Large intestine (tissue), 3 donors: ENCODE measurements around the gene SP5. TPM values are rescaled to one million over a fixed set of nuclear protein-coding genes. Genes with fewer than 3 reads are reported as not detected.

Experiments used
- DNase-seq, 2 donors: peaks; one replicate each; pipeline versions ENCODE4 v3.0.0 to v3.0.0-alpha.2; 2013
- H3K27ac ChIP-seq: one replicate; pipeline ENCODE4 v1.5.1; 2013; ENCODE audit warnings: low read length
- H3K27me3 ChIP-seq: 2 replicates; pipeline ENCODE4 v1.6.1; 2013; ENCODE audit warnings: low read length; ENCODE audit not compliant: control insufficient read depth, insufficient read depth
- H3K36me3 ChIP-seq: 2 replicates; pipeline ENCODE4 v1.6.1; 2013; ENCODE audit warnings: low read length; ENCODE audit not compliant: control insufficient read depth, insufficient read depth
- H3K4me1 ChIP-seq: one replicate; pipeline ENCODE4 v1.6.1; 2013; ENCODE audit warnings: low read length; ENCODE audit not compliant: control insufficient read depth, insufficient read depth
- H3K4me3 ChIP-seq: one replicate; pipeline ENCODE4 v1.5.1; 2013; ENCODE audit warnings: low read length
- H3K9me3 ChIP-seq: one replicate; pipeline ENCODE4 v1.6.1; 2013; ENCODE audit warnings: mild to moderate bottlenecking, low read depth, low read length, moderate library complexity; ENCODE audit not compliant: control insufficient read depth
- WGBS: methylation state at CpG from one replicate; pipeline ENCODE4 v1.1.5; 2013; ENCODE audit warnings: low lambda C conversion rate; ENCODE audit not compliant: insufficient coverage; 5-methylcytosine and 5-hydroxymethylcytosine counted together
- polyA plus RNA-seq: library from polyadenylated mRNA; unstranded; fragments of 120-200 nt; gene quantifications from one replicate; pipeline ENCODE4 v1.2.1, GENCODE V29; 2013

Gene SP5
- polyA plus RNA-seq, 1 donor: 4.8 TPM

DNA sequence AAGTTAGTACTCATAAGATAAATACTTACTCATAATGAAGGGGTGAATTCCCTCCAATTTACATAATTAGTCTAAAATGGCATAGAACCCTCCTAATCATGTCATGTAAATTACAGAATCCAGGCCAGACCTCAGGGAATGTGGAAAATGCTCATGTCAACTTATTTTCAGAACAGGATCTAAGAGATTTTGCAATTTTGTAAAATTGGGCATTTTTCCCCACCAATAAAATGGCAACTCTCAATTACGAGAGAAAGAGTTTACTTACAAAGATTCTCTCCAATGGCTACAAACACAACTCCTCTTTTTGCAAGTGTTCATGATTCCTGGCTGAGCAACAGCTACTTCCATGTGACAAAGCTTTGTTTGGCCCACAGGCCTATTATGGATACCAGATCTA, 33.8 kb upstream of the SP5 start:
- H3K4me3 ChIP-seq: no peak overlapping the region
- no peaks in the 10 kb centered on the region for H3K36me3 ChIP-seq
- H3K27ac ChIP-seq: no peak overlapping the region
- no peaks in the 10 kb centered on the region for H3K4me1 ChIP-seq
- no peaks in the 10 kb centered on the region for H3K9me3 ChIP-seq
- no peaks in the 10 kb centered on the region for H3K27me3 ChIP-seq
- DNase-seq: no peak
- WGBS: 100% methylated on average over 1 of the region's 1 CpG

DNA sequence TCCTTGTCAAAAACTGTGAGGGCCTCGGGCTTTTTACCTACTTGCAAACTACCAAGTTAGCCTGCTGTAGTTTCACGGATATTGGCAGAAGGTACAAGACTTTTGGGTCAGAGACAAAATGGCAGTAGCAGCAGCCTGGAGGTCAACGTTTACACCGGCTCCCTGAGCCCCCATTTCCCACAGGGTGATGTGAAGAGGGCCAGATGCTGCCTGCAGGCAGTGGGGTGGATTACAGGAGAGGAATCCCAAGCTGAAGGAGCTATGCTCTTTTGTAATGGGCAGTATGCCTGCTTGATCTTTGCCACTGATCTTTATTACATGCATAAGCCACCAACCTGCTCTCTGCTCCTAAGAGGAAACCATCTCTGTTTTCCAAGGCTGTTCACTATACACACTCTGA, 29.5 kb upstream of the SP5 start:
- H3K27me3 ChIP-seq: no peaks in the 10 kb centered on the region
- H3K4me3 ChIP-seq: no peak overlapping the region
- WGBS: no CpG with 5 or more reads among the region's 4 CpGs
- H3K4me1 ChIP-seq: no peaks in the 10 kb centered on the region
- no peak for DNase-seq
- no peaks in the 10 kb centered on the region for H3K9me3 ChIP-seq
- no peaks in the 10 kb centered on the region for H3K36me3 ChIP-seq
- no peak overlapping the region for H3K27ac ChIP-seq

DNA sequence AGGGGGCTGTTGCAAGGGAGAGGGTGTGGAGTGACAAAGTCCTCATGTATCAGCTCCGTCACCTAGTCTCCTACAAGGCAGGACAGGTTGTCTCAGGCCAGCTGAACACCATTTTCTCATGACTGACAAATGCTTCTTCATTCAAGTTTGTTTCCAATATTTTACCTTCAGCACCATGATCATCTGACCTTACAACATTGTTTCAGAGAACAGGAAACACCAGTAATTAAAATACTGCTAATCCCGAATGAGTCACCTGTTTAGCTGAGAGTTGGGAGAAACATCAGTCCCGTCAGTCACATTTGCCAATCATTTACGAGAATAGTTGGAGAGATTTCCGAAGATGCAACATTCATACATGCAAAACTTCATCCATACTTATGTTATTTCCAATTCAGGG, 25.7 kb upstream of the SP5 start:
- Histone ChIP-seq H3K4me3 (no peak overlapping the region), H3K36me3 (no peaks in the 10 kb centered on the region), H3K9me3 (no peaks in the 10 kb centered on the region), H3K27ac (no peak overlapping the region), H3K4me1 (no peaks in the 10 kb centered on the region), H3K27me3 (no peaks in the 10 kb centered on the region)
- peak in 1 of 2 donors; percentile 32 for DNase-seq
- WGBS: no CpG with 5 or more reads among the region's 5 CpGs

DNA sequence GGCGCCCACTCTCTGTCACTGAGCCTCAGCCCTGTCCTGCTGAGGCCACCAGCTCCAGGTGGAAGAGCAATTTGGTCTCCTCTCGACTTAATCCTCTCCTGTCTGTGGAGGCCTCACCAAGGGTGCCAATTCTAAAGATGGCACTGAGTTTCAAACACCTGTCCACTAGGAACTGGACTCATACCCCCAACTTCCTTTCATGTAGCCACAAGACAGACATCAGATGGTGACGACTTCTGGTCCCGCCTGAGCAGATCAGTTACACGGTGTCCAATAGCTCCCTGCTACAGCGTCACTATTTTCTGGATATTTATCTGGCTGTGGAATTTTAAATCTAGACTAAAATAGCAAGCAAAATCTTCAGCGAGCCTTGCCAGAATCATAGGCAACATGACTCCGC, 24.5 kb upstream of the SP5 start:
- H3K9me3 ChIP-seq: no peaks in the 10 kb centered on the region
- no peak for DNase-seq
- H3K4me3 ChIP-seq: no peak overlapping the region
- no peak overlapping the region for H3K27ac ChIP-seq
- 88% methylated on average over 3 of the region's 8 CpGs for WGBS
- no peaks in the 10 kb centered on the region for H3K4me1 ChIP-seq
- no peaks in the 10 kb centered on the region for H3K36me3 ChIP-seq
- no peaks in the 10 kb centered on the region for H3K27me3 ChIP-seq

DNA sequence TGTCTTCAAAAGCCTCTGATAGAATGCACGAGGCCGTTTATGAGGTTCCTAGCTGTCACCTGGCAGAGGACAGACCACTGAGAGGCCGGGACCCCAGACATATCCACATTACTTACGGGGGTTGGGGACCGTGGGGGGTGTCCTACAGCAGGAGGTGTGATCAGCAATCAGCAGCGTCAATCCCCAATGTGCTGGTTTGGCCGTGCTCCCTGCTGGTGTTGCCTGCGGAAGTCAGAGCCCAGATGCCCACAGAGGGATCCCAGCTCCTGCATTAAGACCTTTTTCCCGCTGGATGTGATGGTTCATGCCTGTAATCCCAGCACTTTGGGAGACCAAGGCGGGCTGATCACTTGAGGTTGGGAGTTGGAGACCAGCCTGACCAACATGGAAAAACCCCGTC, 20.8 kb upstream of the SP5 start:
- no peaks in the 10 kb centered on the region for H3K27me3 ChIP-seq

GRCh38 chr2:170695521-170696410, 19.4 kb upstream of the SP5 start:
- H3K27ac ChIP-seq: no peak overlapping the region
- H3K4me1 ChIP-seq: no peaks in the 10 kb centered on the region
- H3K9me3 ChIP-seq: no peaks in the 10 kb centered on the region
- no peaks in the 10 kb centered on the region for H3K27me3 ChIP-seq
- no peaks in the 10 kb centered on the region for H3K36me3 ChIP-seq
- no peak for DNase-seq
- 100% methylated on average over 1 of the region's 6 CpGs for WGBS
- no peak overlapping the region for H3K4me3 ChIP-seq

More for the DNA sequence above, 20.8 kb upstream of the SP5 start:
- H3K27ac ChIP-seq: no peak overlapping the region
- no peak for DNase-seq
- no peaks in the 10 kb centered on the region for H3K9me3 ChIP-seq
- H3K36me3 ChIP-seq: no peaks in the 10 kb centered on the region
- H3K4me3 ChIP-seq: no peak overlapping the region
- H3K4me1 ChIP-seq: no peaks in the 10 kb centered on the region
- WGBS: no CpG with 5 or more reads among the region's 11 CpGs

GRCh38 chr2:170696948-170697347, 18.2 kb upstream of the SP5 start:
- no peaks in the 10 kb centered on the region for H3K9me3 ChIP-seq
- 100% methylated on average over 1 of the region's 3 CpGs for whole genome bisulfite sequencing
- no peaks in the 10 kb centered on the region for H3K4me1 ChIP-seq
- DNase-seq: no peak
- no peak overlapping the region for H3K4me3 ChIP-seq
- H3K27me3 ChIP-seq: no peaks in the 10 kb centered on the region
- H3K36me3 ChIP-seq: no peaks in the 10 kb centered on the region
- no peak overlapping the region for H3K27ac ChIP-seq

DNA sequence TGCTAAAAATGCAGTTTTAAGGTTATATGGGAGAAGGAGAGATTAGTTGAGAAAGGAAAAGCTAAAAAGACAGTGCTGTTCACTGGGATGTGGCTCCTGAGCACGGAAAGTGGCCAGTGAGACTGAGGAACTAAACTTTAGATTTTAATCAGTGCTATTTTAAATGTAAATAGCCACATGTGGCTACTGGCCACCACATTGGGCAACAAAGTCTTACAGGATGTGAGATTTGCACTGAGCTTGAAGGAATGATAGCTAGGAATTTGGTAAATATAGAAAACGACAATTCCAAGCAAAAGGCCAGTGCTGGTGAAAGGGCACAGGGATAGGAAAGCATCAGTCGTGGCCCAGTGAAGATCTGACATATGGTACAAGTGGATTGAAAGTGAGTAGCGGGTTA, 14.1 kb upstream of the SP5 start:
- no peak for DNase-seq
- Histone ChIP-seq H3K4me1 (no peaks in the 10 kb centered on the region), H3K4me3 (no peak overlapping the region), H3K27ac (no peak overlapping the region), H3K36me3 (no peaks in the 10 kb centered on the region), H3K9me3 (no peaks in the 10 kb centered on the region), H3K27me3 (no peaks in the 10 kb centered on the region)
- WGBS: 79% methylated on average over 3 of the region's 4 CpGs

DNA sequence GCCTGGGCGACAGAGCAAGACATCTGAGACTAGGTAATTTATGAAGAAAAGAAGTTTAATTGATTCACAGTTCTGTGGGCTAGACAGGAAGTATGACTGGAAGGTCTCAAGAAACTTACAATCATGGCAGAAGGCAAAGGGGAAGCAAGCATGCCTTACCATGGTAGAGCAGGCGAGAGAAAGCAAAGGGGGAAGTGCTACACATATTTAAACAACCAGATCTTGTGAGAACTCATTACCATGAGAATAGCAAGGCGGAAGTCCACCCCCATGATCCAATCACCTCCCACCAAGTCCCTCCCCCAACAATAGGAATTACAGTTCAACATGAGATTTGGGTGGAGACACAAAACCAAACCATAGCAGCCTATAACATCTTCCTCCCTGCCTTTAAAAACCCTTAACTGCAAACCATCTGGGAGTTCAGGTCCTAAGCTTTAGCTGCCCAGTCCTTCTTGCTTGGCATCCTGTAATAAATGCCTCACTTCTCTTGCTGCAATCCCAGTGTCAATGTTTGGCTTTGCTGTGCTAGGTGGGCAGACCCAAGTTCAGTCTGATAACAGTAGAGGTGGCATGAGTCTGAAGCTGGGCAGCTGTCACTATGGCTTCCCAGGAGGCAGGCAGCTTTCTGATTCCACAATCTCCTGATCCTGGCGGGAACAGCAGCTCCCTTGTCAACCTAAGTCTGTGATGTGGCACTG, 11.2 kb upstream of the SP5 start:
- DNase-seq: peak in 1 of 2 donors; percentile 42

DNA sequence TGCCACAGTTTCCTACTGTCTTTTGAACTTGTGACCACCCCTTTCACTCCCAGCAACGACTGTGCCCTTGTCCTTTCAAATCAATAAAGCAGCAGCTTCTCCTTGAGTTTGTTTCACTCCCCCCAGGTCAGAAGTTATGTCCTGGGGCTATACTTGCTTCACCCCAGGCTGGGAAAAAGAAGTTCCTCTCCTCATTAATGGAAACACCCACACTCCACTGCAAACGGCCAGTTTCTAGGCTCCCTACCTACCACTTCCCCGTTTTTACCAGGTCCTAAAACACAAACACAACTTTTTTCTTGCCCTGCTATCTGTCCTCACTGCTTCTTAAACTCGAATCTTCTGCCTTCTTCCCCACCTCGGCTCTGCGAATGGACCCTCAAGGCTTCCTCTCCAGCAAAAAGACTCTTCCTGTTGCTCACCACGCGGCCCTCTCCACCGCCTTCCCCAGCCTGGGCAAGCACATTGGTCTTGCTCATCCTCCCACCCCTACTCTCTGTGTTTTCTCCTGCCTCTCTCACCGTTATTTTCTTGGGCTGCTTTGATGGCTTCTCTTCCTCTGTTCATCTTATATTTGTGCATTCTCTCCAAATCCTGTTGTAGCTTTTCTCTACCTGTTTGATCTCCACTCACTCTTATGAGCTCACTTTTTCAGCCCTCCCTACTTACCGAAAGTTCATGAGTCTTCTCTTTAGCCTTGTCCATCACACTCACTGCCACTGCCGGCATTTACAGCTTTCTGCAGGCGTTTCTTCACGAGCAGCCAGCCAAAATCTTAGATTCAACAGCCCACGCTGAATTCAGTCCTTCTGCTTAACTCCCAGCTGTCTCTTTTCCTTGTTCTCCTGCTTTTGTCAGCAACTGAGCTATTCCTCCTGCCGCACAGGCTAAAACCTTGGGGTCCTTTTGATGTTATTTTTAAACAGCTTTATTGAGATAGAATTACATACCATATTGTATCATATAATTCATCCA, 7.0 kb upstream of the SP5 start:
- Histone ChIP-seq H3K4me1 (peaks cover 6% of the 10 kb centered on the region), H3K36me3 (no peaks in the 10 kb centered on the region), H3K27ac (no peak overlapping the region), H3K4me3 (no peak overlapping the region), H3K9me3 (no peaks in the 10 kb centered on the region), H3K27me3 (peaks cover 40% of the 10 kb centered on the region)
- WGBS: 31% methylated on average over 8 of the region's 16 CpGs
- DNase-seq: no peak

More for the DNA sequence above, 11.2 kb upstream of the SP5 start:
- H3K4me3 ChIP-seq: no peak overlapping the region
- H3K27me3 ChIP-seq: peaks cover 8% of the 10 kb centered on the region
- H3K27ac ChIP-seq: no peak overlapping the region
- no peaks in the 10 kb centered on the region for H3K4me1 ChIP-seq
- H3K9me3 ChIP-seq: no peaks in the 10 kb centered on the region
- WGBS: 83% methylated on average over 2 of the region's 4 CpGs
- H3K36me3 ChIP-seq: no peaks in the 10 kb centered on the region
